GM12874 (cell line): ENCODE data around the gene TMED6.

Source experiments
- TF ChIP-seq, protein P1 (sequence below): IDR thresholded peaks from 2 replicates; pipeline ENCODE4 v1.5.1; 2011; ENCODE audit warnings: low read depth, mild to moderate bottlenecking, control low read depth, low read length, moderate library complexity; ENCODE audit not compliant: insufficient read depth

Gene TMED6

DNA sequence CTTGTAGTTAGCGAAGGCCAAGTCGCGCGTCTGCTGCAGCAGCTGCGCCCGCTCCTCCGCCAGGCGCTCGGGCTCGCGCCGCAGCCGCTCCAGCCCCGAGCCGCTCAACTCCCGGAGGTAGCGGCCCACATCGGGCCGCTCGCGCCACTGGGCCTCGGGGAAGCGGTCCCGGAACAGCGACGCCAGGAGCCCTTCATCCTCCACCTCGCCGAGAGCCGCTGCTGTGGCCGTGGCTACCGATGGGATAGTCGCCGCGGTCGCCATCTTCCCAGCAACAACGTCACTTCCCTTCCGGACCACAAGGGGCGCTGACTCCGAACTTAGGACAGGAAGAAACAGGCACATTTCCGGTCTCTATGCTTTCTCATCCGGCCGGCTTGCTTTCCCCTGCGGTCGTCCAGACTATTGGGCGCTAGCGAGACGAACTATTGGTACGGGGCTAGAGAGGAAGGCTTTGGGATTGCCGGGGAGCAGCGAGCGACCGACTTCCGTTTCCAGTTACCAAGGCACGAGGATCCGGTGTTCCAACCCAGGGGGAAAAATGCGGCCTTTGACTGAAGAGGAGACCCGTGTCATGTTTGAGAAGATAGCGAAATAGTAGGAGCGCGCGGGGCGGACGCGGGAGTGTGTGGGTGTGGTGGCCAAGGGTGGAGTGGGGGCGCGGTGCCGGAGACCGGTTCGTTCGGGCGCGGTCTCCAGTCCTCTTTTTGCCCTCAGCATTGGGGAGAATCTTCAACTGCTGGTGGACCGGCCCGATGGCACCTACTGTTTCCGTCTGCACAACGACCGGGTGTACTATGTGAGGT, 12.1 kb downstream of the TMED6 start, which contains the start of the genes COG8 and NIP7:
Gene COG8, minus strand, starts transcription at position 276 of the 806 bp plus-strand sequence. Its CDS starts 12 bp downstream, at position 264.
Gene NIP7, plus strand, starts transcription at position 484 of the 806 bp plus-strand sequence. Its CDS starts 58 bp downstream, at position 542.
- TF ChIP-seq, protein P1, sequence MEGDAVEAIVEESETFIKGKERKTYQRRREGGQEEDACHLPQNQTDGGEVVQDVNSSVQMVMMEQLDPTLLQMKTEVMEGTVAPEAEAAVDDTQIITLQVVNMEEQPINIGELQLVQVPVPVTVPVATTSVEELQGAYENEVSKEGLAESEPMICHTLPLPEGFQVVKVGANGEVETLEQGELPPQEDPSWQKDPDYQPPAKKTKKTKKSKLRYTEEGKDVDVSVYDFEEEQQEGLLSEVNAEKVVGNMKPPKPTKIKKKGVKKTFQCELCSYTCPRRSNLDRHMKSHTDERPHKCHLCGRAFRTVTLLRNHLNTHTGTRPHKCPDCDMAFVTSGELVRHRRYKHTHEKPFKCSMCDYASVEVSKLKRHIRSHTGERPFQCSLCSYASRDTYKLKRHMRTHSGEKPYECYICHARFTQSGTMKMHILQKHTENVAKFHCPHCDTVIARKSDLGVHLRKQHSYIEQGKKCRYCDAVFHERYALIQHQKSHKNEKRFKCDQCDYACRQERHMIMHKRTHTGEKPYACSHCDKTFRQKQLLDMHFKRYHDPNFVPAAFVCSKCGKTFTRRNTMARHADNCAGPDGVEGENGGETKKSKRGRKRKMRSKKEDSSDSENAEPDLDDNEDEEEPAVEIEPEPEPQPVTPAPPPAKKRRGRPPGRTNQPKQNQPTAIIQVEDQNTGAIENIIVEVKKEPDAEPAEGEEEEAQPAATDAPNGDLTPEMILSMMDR = peak; percentile 77

DNA sequence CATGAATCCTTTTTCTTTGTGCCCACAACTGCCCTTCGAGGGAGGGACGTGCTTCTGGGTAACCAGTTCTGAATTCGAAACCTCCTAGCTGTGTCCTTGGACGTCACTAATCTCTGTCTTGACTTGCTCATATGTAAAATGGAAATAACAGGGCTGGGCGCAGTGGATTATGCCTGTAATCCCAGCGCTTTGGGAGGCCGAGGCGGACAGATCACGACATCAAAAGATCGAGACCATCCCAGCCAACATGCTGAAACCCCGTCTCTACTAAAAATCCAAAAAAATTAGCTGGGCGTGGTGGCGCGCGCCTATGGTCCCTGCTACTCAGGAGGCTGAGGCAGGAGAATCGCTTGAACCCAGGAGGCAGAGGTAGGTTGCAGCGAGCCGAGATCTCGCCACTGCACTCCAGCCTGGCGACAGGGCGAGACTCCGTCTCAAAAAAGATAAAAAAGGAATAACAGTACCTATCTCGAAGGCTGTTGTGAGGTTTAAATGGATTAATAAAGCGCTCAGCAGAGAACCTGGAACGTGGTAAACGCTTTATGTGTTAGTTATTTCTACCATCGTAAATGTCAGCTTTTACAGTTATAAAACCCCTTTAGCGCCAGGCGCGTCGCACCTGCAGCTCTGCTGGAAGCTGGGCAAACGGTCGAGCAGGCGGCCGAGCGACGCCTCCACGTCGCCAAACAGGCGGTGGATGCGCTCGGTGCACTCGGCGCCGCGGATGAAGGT, 12.9 kb downstream of the TMED6 start:
- TF ChIP-seq, protein P1 = no peak

DNA sequence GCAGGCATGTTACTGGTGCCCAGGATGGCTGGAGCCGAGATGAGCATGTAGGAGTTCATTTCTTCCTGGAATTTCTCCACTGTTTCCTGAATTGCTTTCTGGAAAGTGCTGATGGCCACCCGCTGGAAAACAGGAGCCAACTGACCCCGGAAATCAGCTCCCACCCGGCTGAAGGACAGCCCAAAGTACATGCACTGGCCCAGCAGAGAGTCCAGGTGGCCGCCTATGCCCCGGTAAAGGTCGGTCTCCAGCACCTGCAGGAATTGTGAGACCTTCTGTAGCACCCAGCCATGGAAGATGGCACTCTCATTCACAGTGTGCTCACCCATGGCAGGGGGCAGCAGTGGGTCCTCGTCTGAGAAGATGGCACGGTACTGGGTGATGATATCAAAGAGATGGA, 16.9 kb downstream of the TMED6 start:
- TF ChIP-seq, protein P1 = no peak

DNA sequence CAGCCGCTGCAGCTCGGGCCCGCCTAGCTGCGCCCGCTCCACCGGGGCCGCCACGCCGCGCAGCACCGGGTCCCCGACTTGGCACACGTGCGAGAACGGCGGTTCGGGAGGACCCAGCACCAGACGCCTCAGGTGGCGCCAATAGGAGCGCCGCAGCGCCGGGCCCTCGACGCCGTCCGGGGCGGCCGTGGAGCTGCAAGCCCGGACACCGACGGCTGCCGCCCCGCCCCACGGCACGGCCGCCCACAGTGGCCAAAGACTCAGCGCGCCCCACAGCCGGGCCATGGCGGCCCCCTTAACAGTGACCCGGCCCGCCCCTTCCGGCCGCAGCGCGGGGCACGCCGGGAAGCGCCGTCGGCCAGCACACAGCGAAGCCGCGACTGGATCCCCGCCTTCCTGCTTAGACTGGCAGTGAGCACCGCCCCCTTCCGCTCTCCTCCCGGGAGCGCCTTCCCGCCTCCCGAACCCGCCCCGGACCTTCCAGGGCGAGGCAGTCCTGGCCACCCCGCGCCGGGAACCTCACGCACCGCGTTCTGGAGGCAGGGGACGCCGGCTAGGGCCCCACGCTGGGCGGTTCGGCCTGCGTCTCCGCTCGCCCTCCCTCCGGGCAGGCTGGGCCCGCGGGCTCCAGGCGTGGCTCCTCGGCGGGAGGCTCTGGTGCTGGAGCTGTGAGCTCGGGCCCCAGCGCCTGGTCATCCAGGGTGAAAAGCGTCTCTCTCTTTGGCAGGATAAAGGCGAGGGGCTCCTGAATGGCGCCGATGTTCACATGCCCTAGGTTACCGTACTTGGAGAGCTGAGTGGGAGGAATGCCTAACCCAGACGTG, 21.1 kb downstream of the TMED6 start, which contains the start of gene PDF:
Gene PDF, minus strand, starts transcription at position 303 of the 824 bp plus-strand sequence. Its CDS starts 18 bp downstream, at position 285.
- TF ChIP-seq, protein P1 = no peak

DNA sequence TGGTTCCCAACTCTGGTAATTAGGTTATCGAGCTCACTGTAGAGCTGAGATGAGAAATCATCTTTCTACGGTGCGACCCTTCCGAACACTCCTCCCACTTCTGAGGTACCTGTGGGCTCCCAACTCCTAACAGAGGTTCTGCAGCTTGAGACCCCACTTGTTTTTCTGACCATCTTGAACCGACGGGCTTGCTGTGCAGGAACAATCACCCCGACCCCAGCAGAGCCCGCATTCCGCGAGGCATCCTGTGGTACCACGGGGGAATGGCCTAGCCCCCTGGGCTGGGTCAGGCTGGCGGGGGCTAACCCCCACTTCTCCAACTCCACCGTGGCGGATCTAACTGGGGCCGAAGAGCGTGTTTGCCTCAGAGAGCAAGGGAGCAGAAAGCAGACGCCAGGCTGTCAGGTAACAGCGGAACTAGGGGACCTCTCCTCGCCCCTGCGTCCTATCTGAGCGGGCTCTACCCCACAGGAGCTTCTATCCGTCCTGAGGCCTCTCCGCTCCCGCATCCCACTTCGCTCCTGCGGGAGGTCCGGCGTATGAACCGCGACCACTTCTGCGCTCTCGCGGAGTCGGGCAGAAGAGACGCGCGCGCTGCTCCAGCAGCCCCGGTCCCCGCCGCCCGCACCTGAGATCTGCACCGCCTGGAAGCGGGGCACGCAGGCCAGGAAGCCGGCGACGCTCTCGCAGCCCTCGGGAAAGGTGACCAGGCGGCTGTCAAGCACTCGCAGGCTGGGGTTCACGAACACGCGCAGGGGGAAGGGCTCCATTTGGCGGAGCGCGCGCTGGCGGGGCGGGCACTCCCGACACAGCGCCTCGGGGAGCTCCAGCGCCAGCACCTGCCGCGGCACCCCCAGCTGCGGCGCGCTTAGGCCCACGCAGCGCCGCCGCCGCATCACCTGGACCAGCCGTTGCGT, 22.0 kb downstream of the TMED6 start:
- TF ChIP-seq, protein P1 = no peak

DNA sequence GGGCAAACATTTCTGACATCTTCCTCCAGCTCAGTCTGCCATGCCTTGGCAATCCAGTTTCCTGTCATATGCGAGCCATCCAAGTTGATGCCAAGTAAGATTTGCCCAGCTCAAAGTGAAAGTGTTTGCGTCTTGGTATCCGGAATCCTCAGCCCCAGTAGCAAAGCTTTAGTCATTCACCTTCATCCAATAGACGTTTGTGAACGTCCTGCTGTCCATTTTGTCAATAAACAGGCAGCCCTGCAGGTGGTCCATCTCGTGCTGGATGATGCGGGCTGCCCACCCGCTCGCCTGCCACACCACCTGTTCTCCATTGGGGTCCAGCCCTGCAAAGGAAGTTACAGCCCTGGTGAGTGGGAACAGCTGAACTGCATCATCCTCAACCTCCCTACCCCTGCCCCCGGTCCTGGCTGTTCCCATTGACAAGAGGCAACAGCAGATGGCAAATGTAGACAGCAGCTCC, 22.7 kb downstream of the TMED6 start:
- TF ChIP-seq, protein P1 = no peak
